Common myeloid progenitor, CD34-positive (primary cell): Measurements from ENCODE around the gene CAMKK1.
"Not testable (repeated sequence)": the region's sequence is repeated elsewhere in the genome, so short reads cannot be mapped to it uniquely, and the experiment has no call there.

Source experiments
- CTCF ChIA-PET: fragments of 350-600 bp; sonication (Branson Sonifier 250); formaldehyde crosslinking; loops from one replicate; lab custom pipeline; 2021; ENCODE audit warnings: antibody characterized with exemption; lab: Charles Lee
- POLR2A ChIA-PET: fragments of 350-600 bp; sonication (Branson Sonifier 250); formaldehyde crosslinking; loops from one replicate; lab custom pipeline; 2021; ENCODE audit warnings: antibody characterized with exemption; lab: Charles Lee
- DNase-seq, 3 donors: peaks; one replicate each; pipeline versions ENCODE4 v3.0.0 to v3.0.0-alpha.2; 2013
- H3K27ac ChIP-seq, 2 experiments: 1 replicate in 1 of 2; 2 replicates in 1 of 2; pipeline ENCODE4 v1.7.0; 2013; ENCODE audit warnings: inconsistent platforms in 2 of 2, low read length in 2 of 2, mild to moderate bottlenecking in 2 of 2, low read depth in 1 of 2, moderate library complexity in 1 of 2; ENCODE audit not compliant: severe bottlenecking in 2 of 2, insufficient read depth in 1 of 2, poor library complexity in 1 of 2
- H3K27me3 ChIP-seq, 5 experiments: replicated peaks in 2 of 5; 1 replicate in 3 of 5; 2 replicates in 2 of 5; pipeline versions ENCODE4 v1.6.1 to v1.7.0; 2013; ENCODE audit warnings: low read length in 4 of 5, mild to moderate bottlenecking in 2 of 5, moderate library complexity in 2 of 5, inconsistent platforms in 1 of 5; ENCODE audit not compliant: insufficient read depth in 5 of 5, control insufficient read depth in 4 of 5
- H3K36me3 ChIP-seq, 4 experiments: 1 replicate in 2 of 4; 2 replicates in 2 of 4; pipeline versions ENCODE4 v1.6.1 to v1.7.0; 2013; ENCODE audit warnings: low read length in 3 of 4, control low read depth in 1 of 4, mild to moderate bottlenecking in 1 of 4; ENCODE audit not compliant: control insufficient read depth in 4 of 4, insufficient read depth in 4 of 4
- H3K4me1 ChIP-seq, 4 experiments: 1 replicate in 3 of 4; 2 replicates in 1 of 4; pipeline versions ENCODE4 v1.6.1 to v1.7.1; 2013; ENCODE audit warnings: low read length in 3 of 4, mild to moderate bottlenecking in 3 of 4, control low read depth in 1 of 4, inconsistent platforms in 1 of 4, moderate library complexity in 1 of 4; ENCODE audit not compliant: control insufficient read depth in 4 of 4, insufficient read depth in 4 of 4; ENCODE audit errors: control extremely low read depth in 1 of 4
- H3K4me3 ChIP-seq, 7 experiments: 1 replicate in 4 of 7; 2 replicates in 3 of 7; pipeline versions ENCODE4 v1.5.1 to v1.7.0; 2013; ENCODE audit warnings: mild to moderate bottlenecking in 7 of 7, low read length in 6 of 7, moderate library complexity in 6 of 7, inconsistent platforms in 2 of 7, low read depth in 2 of 7, control low read depth in 1 of 7; ENCODE audit not compliant: insufficient read depth in 4 of 7, control insufficient read depth in 1 of 7; ENCODE audit errors: extremely low read depth in 1 of 7
- H3K9me3 ChIP-seq, 5 experiments: 1 replicate in 4 of 5; 2 replicates in 1 of 5; pipeline versions ENCODE4 v1.6.1 to v1.7.1; 2013; ENCODE audit warnings: low read length in 4 of 5, mild to moderate bottlenecking in 2 of 5, inconsistent platforms in 1 of 5, low read depth in 1 of 5, moderate library complexity in 1 of 5; ENCODE audit not compliant: control insufficient read depth in 4 of 5, insufficient read depth in 2 of 5; ENCODE audit errors: control extremely low read depth in 1 of 5
- WGBS: methylation state at CpG from one replicate; pipeline ENCODE4 v1.1.5; 2013; ENCODE audit not compliant: insufficient coverage; 5-methylcytosine and 5-hydroxymethylcytosine counted together

The CAMKK1 gene

DNA sequence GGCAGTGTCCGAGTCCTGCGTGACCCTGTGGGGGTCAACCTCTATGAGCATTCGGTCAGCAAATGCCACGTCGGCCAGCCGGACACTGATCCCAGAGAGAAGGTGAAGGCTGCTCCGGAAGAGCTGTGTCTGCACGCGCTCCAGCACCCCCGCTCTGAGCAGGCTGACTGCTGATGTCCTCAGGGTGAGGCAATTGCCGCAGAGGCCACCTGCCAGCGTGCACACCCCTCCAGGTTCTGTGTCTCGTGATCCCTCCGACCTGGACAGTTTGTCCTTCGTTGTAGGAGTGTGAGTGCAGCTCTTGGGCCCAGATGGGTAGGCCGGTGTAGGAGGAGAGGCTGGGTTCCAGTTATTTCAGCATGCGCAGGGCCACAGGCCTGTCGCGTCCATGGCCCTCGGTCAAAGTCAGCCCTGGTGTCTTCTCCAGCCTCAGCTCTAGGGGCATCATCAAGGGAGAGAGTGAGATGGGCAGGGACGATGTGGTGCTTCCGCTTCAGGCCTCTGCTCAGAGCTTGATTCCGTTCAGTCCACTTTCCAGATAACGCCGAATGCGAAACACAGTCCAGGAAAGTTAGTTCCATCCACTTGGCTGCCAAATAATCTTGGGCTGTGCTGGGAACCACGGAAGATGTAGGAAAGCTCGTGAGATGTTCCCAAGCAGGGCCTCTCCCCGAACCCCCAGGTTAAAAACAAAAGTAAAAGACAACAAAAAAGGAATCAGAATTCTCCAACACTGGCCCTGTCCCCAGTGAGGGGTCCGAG is 31.7 kb downstream of the CAMKK1 start:
- POLR2A ChIA-PET: no interaction called here
- no peak for DNase-seq
- H3K27ac ChIP-seq: no peak overlapping the region
- H3K27me3 ChIP-seq: no peaks in the 10 kb centered on the region
- no peaks in the 10 kb centered on the region for H3K9me3 ChIP-seq
- H3K36me3 ChIP-seq: peaks cover 0 to 5% (median 1%) of the 10 kb centered on the region in 4 experiments
- H3K4me3 ChIP-seq: no peak overlapping the region
- H3K4me1 ChIP-seq: no peaks in the 10 kb centered on the region
- WGBS: 95% methylated on average over 30 of the region's 30 CpGs
- CTCF ChIA-PET: interaction anchor here (0.6 to 1.6 kb wide), 7 partner anchors 9 to 213 kb away, joined by 3 to 4 read pairs (median 4); partner anchors contain the start of gene NCBP3

DNA sequence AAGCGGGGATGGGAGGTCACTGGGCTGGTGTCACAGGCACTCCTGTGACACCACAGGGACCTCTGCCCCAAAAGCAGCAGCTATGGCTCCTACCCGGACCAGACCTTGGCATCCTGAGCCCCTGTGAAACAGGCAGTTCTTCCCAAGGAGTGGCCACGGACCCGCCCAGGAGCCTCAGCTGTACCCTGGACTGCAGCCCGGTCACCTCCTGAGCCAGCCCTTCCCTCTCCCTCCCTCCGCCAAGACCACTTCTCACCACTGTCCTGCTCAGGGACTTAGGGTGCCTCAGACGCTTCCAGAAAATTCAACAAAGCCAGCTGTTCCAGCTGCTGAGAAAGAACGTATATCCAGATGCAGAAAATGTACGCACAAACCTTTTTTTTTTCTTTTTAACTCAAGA is 32.9 kb downstream of the CAMKK1 start:
- Histone ChIP-seq H3K27me3 (no peaks in the 10 kb centered on the region), H3K36me3 (peaks cover 0 to 5% (median 1%) of the 10 kb centered on the region in 4 experiments), H3K27ac (no peak overlapping the region), H3K9me3 (no peaks in the 10 kb centered on the region), H3K4me1 (no peaks in the 10 kb centered on the region), H3K4me3 (no peak overlapping the region)
- WGBS: 89% methylated on average over 8 of the region's 9 CpGs
- no peak for DNase-seq
- CTCF ChIA-PET: interaction anchor here (0.6 to 0.9 kb wide), 2 partner anchors 14 to 32 kb away, joined by 3 read pairs; partner anchors contain the start of gene NCBP3
- POLR2A ChIA-PET: no interaction called here

DNA sequence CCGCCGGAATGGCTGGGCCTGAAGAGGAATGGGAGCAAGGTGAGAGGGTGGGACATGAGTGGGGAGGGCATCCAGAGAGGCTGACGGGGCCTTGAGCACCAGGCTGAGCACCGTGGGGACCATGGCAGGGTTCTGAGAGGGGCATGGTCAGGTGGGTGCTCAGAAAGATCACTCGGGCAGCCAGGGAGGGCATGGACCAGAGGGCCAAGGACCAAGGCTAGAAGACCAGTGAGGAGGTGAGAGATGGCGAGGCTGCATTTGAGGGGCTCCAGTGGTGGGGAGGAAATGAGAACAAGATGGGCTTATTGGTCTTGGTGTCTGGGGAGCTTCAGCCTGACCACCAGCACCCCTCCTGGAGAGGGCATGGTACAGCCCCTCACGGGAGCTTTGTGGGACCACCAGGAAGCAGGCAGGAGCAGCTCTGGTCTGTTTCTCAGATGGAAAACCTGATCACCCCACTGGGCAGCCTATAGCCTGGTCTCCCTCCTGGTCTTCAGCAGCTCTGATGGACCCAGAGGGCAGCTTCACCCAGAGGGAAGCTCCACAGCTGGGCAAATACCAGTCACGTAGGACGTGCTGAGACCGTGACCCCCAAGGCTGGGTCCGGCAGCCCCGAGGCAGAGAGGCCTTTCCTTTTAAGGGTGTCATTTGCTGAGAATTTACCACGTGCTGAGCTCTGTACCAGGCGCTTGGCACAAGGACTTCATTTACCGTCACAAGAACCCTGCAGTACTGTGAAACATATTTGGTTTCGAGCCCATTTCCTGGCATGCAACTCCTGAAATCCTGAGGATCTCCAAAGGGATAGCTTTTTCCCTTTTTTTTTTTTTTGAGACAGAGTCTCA is 35.4 kb downstream of the CAMKK1 start:
- Histone ChIP-seq H3K27me3 (no peaks in the 10 kb centered on the region), H3K27ac (no peak overlapping the region), H3K4me1 (no peaks in the 10 kb centered on the region), H3K9me3 (no peaks in the 10 kb centered on the region), H3K4me3 (no peak overlapping the region), H3K36me3 (peaks cover 0 to 5% (median 1%) of the 10 kb centered on the region in 4 experiments)
- ChIA-PET POLR2A (no interaction called here), CTCF (interaction anchor here (0.6 to 2.2 kb wide), 6 partner anchors 11 to 113 kb away, joined by 3 to 7 read pairs (median 4); partner anchors contain the start of genes NCBP3 and P2RX1)
- no peak for DNase-seq
- WGBS: 92% methylated on average over 13 of the region's 16 CpGs

DNA sequence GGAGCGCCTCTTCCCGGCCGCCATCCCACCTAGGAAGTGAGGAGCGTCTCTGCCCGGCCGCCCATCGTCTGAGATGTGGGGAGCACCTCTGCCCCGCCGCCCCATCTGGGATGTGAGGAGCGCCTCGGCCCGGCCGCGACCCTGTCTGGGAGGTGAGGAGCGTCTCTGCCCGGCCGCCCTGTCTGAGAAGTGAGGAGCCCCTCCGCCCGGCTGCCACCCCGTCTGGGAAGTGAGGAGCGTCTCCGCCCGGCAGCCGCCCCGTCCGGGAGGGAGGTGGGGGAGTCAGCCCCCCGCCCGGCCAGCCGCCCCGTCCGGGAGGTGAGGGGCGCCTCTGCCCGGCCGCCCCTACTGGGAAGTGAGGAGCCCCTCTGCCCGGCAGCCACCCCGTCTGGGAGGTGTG is 38.6 kb downstream of the CAMKK1 start:
- POLR2A ChIA-PET, CTCF ChIA-PET, H3K4me1 ChIP-seq, DNase-seq, H3K4me3 ChIP-seq, H3K27me3 ChIP-seq, H3K9me3 ChIP-seq, H3K36me3 ChIP-seq, H3K27ac ChIP-seq: not testable (repeated sequence)
- WGBS: no CpG with 5 or more reads among the region's 36 CpGs

DNA sequence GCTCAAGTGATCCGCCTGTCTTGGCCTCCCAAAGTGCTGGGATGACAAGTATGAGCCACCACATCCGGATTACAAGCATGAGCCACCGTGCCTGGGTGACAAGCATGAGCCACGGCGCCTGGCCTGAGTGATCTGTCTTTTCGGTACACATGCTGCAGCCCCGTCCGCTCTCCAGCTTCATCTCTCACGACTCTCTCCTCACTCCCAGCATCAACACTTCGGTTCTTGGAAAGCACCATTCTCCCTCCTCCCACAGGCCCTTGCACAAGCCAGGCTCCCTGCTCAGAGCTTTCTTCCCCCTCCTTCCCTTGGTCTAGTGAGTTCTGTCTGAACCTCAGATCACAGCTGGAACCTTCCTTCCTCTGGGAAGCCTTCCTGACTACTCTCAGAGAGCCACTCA is 40.3 kb downstream of the CAMKK1 start:
- no peak overlapping the region for H3K4me3 ChIP-seq
- H3K27me3 ChIP-seq: no peaks in the 10 kb centered on the region
- no peak for DNase-seq
- no peaks in the 10 kb centered on the region for H3K9me3 ChIP-seq
- CTCF ChIA-PET: interaction anchor here (1.8 kb wide), 1 partner anchor 13 kb away, joined by 6 read pairs; no protein-coding TSS in a partner anchor
- POLR2A ChIA-PET: no interaction called here
- no peak overlapping the region for H3K27ac ChIP-seq
- no peaks in the 10 kb centered on the region for H3K36me3 ChIP-seq
- H3K4me1 ChIP-seq: peaks cover 0 to 7% (median 3%) of the 10 kb centered on the region in 4 experiments
- 92% methylated on average over 8 of the region's 10 CpGs for WGBS

DNA sequence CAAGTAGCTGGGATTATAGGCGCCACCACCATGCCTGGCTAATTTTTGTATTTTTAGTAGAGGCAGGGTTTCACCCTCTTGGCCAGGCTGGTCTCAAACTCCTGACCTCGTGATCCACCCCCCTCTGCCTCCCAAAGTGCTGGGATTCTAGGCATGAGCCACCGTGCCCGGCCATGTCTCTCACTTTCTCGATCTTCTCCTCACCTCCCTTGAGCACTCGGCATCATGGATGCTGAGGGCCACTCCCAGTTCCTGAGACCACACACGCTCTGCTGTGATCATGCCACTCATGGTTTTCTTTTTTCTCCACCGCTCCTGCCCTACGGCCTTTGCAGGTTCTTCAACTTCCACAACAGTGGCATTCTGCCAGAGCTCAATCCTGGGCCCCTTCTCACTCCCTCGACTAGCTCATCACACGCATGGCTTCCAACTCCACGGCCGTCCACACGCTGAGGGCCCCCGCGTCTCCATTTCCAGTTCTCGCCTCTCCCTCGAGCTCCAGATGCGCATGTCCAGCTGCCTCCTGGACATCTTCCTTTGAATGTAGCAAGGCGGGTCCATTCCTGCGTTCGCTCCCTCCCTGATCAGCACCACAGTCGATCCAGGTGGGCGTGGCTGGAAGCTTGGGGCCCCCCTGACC is 41.3 kb downstream of the CAMKK1 start:
- H3K4me1 ChIP-seq: peaks cover 0 to 9% (median 5%) of the 10 kb centered on the region in 4 experiments
- 96% methylated on average over 19 of the region's 24 CpGs for WGBS
- POLR2A ChIA-PET: no interaction called here
- no peak overlapping the region for H3K27ac ChIP-seq
- CTCF ChIA-PET: interaction anchor here (1.0 to 1.8 kb wide), 5 partner anchors 12 to 62 kb away, joined by 3 to 6 read pairs (median 3); no protein-coding TSS in a partner anchor
- no peak overlapping the region for H3K4me3 ChIP-seq
- no peaks in the 10 kb centered on the region for H3K9me3 ChIP-seq
- no peaks in the 10 kb centered on the region for H3K27me3 ChIP-seq
- no peaks in the 10 kb centered on the region for H3K36me3 ChIP-seq
- DNase-seq: no peak
